ENCODE data around the gene RUVBL1. TPM values are rescaled to one million over a fixed set of nuclear protein-coding genes. Genes with fewer than 3 reads are reported as not detected.
A peak's percentile ranks its signal among the peaks of the same experiment; 100 is the strongest.
"Not testable (repeated sequence)": the region's sequence is repeated elsewhere in the genome, so short reads cannot be mapped to it uniquely, and the experiment has no call there.

RUVBL1 gene
- 50.0 and 57.9 TPM in 2 replicates for total RNA-seq
- polyA plus RNA-seq (2012): 52.9 TPM

- DNase-seq (ENCODE audit: low read depth): peak; percentile 99
Observed at GRCh38 chr3:128123538-128124368, at the start of gene RUVBL1. TSS of gene RUVBL1 (minus strand) at chr3:128123812. CDS start at chr3:128123724, 88 bp downstream.

DNA sequence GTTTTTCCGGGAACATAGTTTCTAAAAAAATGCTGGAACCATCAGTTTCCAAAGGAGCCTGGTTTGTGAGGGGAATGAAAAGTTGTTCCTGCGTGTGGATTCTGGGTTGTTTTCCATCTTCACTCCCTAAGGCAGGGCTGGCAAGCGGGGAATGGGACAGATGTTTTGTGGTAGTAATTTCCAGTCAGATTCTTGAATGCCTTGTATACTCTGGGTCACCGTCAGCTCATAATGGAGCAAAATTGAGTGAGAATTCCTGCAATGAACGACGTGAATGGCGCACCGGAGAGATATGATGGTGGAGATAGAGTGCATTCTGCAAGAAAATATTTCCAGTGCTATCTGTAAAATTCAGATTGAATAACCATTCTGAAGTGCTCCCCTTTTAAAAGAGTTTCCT, 49.6 kb upstream of the RUVBL1 start:
- no peak for DNase-seq (ENCODE audit: low read depth)

DNA sequence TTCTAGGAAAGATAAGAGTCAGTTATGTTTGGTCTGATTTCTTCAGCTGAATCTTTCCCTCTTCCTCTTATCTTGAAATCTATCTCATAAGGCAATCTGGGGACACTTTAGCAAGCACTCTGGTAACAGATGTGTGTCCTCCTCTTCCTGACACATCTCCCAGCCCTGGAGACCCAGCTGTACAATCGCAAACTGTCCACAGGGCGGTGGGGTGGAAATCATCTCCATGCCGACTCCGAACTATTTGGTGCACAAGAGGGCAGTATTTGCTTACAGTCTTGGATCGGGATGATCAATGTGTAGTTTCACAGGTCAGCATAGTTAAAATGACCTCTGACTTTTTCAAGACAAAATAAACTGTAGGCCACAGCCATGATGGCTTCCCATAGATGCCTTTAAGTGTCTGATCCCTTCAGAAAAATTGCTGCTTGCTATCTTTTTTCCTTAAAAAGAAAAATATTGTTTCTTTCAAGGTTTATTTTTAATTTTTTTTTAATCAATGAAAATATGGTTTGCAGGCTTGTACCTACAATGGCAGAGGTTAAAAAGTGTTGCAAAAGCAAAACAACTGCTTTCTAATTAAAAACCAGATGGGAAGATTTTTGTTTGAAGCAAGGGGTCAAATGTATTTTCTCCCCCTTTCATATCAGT, 47.4 kb upstream of the RUVBL1 start:
- DNase-seq (ENCODE audit: low read depth): peak; percentile 88

DNA sequence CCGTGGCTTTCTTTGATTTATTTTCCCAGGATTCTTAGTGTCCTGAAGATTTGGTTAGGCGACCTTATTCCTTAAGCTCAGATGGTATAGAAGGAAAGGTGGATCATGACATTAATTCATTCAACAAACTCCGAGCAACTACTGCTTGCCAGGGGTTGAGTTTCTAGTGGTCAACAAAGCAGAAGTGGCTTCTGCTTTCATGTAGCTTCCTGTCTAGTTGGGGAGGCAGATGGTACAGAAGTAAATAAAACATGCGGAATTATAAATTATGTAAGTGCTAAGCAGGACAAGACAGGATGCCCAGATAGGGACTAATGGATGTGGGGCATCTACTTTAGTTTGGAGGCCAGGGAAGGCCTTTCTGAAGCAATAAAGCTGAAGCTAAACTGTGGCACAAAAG, 45.2 kb upstream of the RUVBL1 start:
- no peak for DNase-seq (ENCODE audit: low read depth)

- DNase-seq (ENCODE audit: low read depth): peak; percentile 87
Observed at GRCh38 chr3:128167973-128168674, 44.5 kb upstream of the RUVBL1 start.

- DNase-seq (ENCODE audit: low read depth): no peak
Observed at GRCh38 chr3:128167646-128167972, 44.0 kb upstream of the RUVBL1 start.

GRCh38 chr3:128166971-128167453, 43.4 kb upstream of the RUVBL1 start:
- no peak for DNase-seq (ENCODE audit: low read depth)

DNA sequence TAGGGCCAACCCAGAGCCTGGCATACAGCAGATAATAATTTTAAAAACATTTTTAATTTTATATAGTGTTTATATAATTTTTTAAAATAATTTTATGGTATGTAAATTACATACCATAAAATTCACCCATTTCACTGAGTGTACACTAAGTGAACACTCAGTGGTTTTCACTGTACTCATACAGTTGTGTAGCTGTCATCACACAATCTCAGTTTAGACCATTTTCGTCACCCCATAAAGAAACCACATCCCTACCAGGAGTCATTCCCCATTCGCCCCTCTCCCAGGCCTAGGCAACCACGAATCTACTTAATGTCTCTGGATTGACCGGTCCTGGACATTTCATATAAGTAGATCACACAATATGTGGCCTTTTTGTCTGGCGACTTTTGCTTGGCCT, 39.8 kb upstream of the RUVBL1 start:
- DNase-seq (ENCODE audit: low read depth): no peak

GRCh38 chr3:128160661-128161060, 37.0 kb upstream of the RUVBL1 start:
- DNase-seq (ENCODE audit: low read depth): no peak

DNA sequence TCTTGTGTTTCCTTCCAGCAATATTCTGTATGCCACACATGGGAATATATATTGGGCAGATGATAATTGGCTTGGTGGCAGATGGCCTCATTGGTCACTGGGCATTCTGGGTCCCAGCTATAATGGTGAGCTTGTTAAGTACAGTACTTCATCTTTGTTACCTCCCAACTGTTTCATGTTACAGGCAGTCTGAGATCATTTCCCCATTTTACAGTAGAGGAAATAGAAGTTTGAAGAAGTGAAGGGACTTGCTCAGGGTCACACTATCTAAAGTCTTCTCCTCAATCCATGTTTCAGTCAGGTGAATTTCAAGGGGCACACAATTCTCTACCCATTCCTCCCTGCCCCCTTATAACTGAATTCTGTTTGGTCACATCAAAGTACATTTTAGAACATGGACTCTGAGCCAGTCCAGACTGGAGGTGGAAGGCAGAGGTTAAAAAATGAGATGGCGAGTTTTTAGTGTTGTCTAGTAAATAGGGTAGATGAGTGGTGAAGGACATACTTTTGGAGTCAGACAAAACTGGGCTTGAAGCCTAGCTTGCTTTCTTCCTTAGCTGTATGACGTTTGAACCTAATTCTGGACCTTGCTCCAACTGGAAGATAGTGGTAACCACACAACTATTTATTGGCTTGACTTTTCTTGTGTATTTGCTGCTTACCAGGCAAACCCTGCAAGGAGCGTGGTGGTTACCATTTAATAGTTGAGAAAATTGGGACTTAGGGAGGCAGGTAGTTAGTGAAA, 32.2 kb upstream of the RUVBL1 start:
- DNase-seq (ENCODE audit: low read depth): no peak

GRCh38 chr3:128154354-128154753, 30.7 kb upstream of the RUVBL1 start:
- not testable (repeated sequence) for DNase-seq (ENCODE audit: low read depth)

DNA sequence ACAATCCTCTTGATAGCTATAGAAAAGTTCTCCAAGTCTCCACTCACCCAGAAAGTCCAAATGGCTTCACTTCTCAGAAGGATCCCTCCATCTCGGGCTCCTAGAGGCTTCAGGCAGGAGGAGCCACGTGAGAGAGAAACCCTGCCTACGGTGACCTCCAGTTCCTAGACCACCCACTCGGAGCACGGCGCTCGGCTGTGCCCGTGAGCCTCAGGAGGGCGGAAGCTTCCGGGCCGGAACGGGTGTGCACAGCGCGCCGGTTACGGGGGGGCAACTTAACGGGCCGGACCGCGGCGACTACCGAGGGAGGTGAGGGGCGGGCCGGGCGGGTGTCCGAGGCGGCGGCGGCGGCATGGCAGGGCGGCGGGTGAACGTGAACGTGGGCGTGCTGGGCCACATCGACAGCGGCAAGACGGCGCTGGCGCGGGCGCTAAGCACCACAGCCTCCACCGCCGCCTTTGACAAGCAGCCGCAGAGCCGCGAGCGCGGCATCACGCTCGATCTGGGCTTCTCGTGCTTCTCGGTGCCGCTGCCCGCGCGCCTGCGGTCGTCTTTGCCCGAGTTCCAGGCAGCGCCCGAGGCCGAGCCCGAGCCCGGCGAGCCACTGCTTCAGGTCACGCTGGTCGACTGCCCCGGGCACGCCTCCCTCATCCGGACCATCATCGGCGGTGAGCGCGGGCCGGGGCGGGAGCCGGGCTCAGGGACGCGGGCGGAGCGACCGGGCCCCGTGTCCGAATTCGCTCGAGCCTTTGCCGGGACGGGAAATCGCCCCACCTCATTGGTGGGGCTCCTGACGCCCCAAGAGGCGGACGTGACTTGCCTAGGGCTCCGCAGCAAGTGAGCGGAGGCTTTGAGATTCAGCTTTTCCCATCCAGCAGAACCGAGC, 29.8 kb upstream of the RUVBL1 start, which contains the start of gene EEFSEC:
EEFSEC (plus strand) TSS at position 326 of the 886 bp plus-strand sequence; CDS start at position 353, 27 bp downstream.
- DNase-seq (ENCODE audit: low read depth): peak; percentile 81

GRCh38 chr3:128152419-128153155, 29.0 kb upstream of the RUVBL1 start:
- DNase-seq (ENCODE audit: low read depth): no peak

DNA sequence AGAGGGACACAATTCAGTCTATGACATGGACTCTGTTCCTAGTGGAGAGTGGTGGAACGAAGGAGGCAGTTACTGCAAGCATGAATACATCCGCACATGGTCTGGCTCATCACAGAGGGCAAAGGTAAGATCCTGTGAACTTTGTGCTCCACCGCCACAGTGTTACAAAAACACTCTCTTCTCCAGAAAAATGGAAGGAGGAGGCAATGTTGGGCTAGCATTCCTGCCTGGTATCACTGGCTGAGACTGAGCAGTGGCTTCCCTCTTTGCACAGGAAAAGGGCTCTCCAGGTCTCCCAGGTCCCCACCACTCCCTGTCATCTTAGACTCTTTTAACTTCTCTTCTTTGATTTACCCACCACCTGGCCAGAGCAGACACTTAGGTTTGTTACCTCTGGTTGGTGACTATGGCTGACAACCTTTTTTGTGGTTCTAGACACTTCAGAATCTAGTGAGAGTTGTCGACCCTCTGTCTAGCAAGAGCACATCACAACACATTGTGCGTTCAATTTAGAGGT, 28.2 kb upstream of the RUVBL1 start:
- no peak for DNase-seq (ENCODE audit: low read depth)

GRCh38 chr3:128149650-128150049, 26.0 kb upstream of the RUVBL1 start:
- no peak for DNase-seq (ENCODE audit: low read depth)

DNA sequence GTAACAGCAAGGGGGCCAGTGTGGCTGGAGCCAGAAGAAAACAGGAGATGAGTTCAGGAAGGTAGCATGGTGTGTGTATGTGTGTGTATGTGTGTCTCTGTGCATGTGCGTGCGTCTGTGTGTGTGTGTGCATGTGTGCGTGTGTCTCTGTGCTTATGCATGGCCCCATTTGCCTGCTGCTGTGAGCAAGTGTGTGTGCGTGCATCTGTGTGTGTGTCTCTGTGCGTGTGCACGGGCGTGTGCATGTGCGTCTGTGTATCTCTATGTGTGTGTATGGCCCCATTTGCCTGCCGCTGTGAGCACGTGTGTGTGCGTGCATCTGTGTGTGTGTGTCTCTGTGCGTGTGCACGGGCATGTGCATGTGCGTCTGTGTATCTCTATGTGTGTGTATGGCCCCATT, 22.6 kb upstream of the RUVBL1 start:
- no peak for DNase-seq (ENCODE audit: low read depth)

GRCh38 chr3:128145279-128145678, 21.7 kb upstream of the RUVBL1 start:
- DNase-seq (ENCODE audit: low read depth): no peak

DNA sequence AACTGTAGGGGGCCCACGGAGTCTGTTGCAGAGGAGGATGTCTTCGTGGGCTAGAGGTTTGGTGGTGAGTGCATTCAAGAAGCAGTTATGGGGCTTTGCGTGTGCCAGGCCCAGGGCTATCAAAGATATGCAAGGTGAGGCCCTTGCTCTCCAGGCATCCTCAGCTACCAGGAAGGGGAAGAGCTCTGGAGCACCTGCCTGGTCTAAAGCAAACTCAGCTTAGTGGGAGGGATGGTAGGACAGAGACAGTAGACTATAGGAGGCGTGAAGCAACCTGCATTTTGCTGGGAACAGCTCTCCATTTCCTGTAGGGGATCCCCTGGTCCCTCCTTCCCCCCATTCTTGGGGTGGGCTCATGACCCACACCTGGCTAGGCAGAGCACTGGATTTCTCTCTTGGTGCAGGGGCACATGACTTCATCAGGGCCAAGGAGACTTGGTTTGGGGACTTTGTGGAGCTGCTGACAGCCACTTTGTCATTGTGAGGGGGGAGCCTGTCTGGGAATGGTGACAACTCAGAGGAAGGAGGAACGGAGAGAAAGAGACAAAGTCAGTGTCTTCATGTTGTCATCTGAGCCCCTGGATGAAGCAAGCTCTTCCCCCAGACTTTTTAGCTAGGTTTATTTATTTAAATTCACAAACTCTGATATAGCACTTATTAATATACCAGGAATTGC, 21.0 kb upstream of the RUVBL1 start:
- DNase-seq (ENCODE audit: low read depth): no peak

DNA sequence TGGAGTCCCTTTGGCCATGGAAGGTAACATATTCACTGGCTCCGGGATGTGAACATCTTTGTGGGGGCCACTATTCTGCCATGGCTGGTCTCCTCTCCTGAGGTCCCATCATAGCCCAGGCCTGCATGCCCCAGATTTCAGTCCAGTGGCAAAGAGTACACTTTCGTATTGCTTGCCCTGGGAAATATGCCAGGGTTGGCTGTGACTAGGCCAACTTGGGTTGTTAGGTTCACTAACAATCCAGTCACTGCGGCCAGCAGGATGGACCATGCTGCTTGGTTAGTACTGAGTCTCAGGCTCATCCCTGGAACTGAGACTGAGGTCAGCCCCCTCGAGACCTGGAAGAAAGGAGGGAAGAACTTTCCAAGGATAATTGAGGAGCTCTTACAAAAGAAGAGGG, 19.9 kb upstream of the RUVBL1 start:
- DNase-seq (ENCODE audit: low read depth): no peak
